GM19372 (cell line): ENCODE results near the gene MGLL.

Source experiments
- ATAC-seq: cut with Tn5 transposase; IDR thresholded peaks from one replicate; pipeline ENCODE4 v1.9.1; 2021; ENCODE audit warnings: mild to moderate bottlenecking, low read depth, moderate library complexity; ENCODE audit not compliant: unreplicated experiment

MGLL gene

GRCh38 chr3:127791221-127791913 lies 30.9 kb downstream of the MGLL start:
- ATAC-seq, result peak; percentile 88

- no peak for ATAC-seq
These were observed 31.5 kb downstream of the MGLL start for GRCh38 chr3:127790882-127791183.

- no peak for ATAC-seq
These were observed 32.1 kb downstream of the MGLL start for GRCh38 chr3:127789990-127790881.

- no peak for ATAC-seq
These were observed 33.3 kb downstream of the MGLL start for GRCh38 chr3:127789051-127789450.

GRCh38 chr3:127788451-127788909 lies 33.8 kb downstream of the MGLL start:
- no peak for ATAC-seq

GRCh38 chr3:127787571-127788365 lies 34.5 kb downstream of the MGLL start:
- ATAC-seq, result no peak

GRCh38 chr3:127787071-127787490 lies 35.2 kb downstream of the MGLL start:
- no peak for ATAC-seq

GRCh38 chr3:127786353-127787070 lies 35.8 kb downstream of the MGLL start:
- ATAC-seq, result no peak

GRCh38 chr3:127785711-127786265 lies 36.5 kb downstream of the MGLL start:
- no peak for ATAC-seq

- ATAC-seq, result no peak
These were observed 37.2 kb downstream of the MGLL start for GRCh38 chr3:127784865-127785710.

- ATAC-seq, result no peak
These were observed 38.0 kb downstream of the MGLL start for GRCh38 chr3:127784283-127784682.

GRCh38 chr3:127783642-127784160 lies 38.6 kb downstream of the MGLL start:
- no peak for ATAC-seq

GRCh38 chr3:127783166-127783565 lies 39.1 kb downstream of the MGLL start:
- no peak for ATAC-seq

GRCh38 chr3:127781411-127782001 lies 40.8 kb downstream of the MGLL start:
- ATAC-seq, result no peak

- ATAC-seq, result no peak
These were observed 41.5 kb downstream of the MGLL start for GRCh38 chr3:127780536-127781400.

GRCh38 chr3:127779747-127780146 lies 42.6 kb downstream of the MGLL start:
- no peak for ATAC-seq

- no peak for ATAC-seq
These were observed 44.2 kb downstream of the MGLL start for GRCh38 chr3:127777921-127778656.
